Midbrain (tissue), 1 donor: ENCODE results near the gene NCAPG2.
"Not testable (repeated sequence)": the region's sequence is repeated elsewhere in the genome, so short reads cannot be mapped to it uniquely, and the experiment has no call there.

Experiments
- DNase-seq: peaks from one replicate; lab custom pipeline; 2025; lab: John Stamatoyannopoulos, UW

The NCAPG2 gene

GRCh38 chr7:158706710-158707590, 2.3 kb upstream of the NCAPG2 start:
- DNase-seq: no peak

DNA sequence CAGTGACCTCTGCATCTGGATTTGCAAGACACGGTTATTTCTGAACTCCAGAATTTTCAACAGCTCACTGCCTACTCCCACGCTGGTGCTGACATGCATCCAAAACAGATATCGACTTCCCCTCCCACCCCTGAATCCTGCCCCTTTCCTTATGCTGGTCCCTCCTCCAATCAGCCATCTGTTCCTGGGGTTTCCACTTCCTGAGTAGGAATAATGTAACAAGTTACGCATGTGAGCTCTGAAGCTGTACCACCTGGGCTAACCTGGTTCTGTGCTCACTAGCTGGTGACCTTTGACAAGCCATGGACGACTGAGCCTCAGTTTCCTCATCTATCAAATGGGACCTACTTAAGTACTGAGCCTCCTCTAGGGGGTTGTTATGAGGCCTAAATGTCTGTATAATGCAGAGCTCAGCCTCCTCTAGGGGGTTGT, 1.7 kb upstream of the NCAPG2 start:
- no peak for DNase-seq

GRCh38 chr7:158705234-158705850, 738 bp upstream of the NCAPG2 start:
- no peak for DNase-seq

- not testable (repeated sequence) for DNase-seq
These were observed 703 bp downstream of the NCAPG2 start for GRCh38 chr7:158703679-158704523.

- no peak for DNase-seq
These were observed 1.7 kb downstream of the NCAPG2 start for GRCh38 chr7:158702944-158703343.

DNA sequence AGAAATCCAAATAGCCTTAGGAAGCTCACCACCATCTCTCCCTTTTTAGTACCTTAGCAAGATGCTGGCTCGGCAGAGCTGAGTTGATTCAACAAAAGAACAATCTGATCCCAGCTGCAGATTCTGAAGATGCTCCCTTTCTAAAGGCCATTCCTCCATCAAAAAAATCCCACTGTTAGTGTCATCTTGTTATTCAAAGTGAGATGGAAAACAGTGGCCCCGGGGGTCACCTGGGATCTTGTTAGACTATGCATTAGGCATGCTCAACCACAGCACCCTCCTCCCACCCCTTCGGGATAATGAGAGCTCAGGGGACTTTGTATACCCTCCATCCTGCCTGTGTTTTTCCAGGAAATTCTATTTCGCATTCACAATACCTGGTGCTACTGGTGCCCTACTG, 2.4 kb downstream of the NCAPG2 start:
- no peak for DNase-seq

DNA sequence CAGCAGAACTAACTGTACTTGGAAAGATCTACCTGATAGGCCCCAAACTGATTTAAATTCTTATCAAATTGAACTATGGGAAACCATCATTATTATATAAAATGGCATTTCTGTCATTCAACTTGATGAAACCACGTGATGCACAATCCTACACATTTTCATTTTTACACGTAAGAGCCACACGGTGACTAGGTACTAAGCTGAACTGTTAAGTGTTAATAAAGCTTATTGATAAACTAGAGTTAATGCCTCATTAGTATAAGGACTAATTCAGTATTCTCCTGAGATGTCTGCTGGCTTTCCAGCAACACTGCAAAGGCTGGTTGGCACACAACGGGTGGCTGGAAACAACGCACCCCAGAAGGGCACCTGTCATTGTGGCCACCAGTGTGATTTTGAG, 4.6 kb downstream of the NCAPG2 start:
- DNase-seq: no peak

DNA sequence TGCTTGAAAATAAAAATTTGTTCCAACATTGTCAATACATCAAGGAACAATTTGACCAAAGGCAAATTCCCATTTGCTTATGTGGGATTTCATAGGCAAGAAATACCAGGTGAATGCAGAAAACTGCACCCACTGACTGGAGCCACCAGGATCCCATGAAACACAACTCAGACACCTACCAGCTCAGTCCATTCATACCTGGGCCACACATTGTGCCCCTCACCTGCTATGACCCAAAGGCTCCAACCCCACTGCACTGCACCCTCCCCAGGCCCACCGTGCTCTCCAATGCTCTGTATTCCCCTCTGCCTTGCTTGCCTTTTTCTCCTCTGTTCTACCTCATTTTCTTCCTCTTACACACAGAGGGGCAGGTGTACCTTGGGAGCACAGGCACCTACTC, 5.3 kb downstream of the NCAPG2 start:
- no peak for DNase-seq

DNA sequence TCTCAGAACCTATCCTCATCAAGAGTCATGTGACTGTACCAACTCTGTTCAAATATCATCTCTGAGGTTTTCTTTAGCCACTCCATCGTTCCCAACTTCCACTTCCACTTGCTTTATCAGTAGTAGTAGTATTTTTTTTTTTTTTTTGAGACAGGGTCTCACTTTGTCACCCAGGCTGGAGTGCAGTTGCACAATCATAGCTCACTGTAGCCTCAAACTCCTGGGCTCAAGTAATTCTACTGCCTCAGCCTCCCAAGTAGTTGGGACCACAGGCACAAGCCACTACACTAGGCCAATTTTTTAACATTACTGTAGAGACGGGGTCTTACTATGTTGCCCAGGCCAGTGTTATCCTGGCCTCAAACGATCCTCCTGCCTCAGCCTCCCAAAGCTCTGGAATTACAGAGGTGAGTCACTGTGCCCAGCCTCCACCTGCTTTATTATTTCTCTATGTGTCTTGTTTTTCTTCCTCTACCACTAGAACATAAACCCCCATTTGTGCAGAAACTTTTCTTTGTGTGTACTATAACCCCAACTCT, 5.9 kb downstream of the NCAPG2 start:
- no peak for DNase-seq

GRCh38 chr7:158697597-158697996, 7.0 kb downstream of the NCAPG2 start:
- DNase-seq: not testable (repeated sequence)

- DNase-seq: peak; percentile 65
These were observed 8.7 kb downstream of the NCAPG2 start for GRCh38 chr7:158695726-158696452.

DNA sequence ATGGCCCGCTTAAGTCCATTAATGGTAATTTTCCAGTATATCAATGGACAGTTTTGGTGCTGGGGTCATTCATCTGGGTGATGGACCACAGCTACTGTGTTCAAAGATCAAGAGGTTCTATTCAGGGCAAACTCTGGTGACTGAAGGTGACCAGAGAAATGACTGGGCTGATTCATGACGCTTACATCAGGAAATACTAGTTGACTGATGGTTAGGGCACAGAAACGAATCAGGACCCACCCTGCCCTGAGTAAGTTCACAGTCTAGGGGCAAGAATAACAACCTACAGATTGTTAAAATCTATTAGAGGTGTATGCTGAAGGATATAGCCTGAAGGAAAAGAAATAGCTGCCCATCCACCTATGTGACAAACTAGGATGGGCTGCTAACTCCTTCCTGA, 9.5 kb downstream of the NCAPG2 start:
- no peak for DNase-seq

DNA sequence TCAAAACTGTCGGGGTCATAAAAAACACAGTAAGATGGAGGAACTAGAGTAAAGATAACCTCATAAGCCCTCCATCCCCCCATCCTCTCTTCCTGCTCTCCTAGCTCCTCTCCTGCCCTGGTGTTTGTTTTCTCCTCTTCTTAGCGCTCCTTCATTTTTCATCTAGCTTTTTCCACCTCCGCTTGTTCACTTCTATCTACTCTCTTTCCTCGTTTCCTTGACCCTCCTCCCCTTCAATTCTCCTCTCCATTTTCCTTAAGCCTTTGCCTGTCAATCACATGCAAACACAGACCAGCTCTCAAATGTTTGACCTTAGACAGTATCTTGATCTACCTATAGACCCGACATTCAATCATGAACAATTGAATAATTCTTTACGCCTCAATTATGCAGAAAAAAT, 10.0 kb downstream of the NCAPG2 start:
- DNase-seq: no peak

GRCh38 chr7:158689488-158689887, 15.1 kb downstream of the NCAPG2 start:
- DNase-seq: no peak

DNA sequence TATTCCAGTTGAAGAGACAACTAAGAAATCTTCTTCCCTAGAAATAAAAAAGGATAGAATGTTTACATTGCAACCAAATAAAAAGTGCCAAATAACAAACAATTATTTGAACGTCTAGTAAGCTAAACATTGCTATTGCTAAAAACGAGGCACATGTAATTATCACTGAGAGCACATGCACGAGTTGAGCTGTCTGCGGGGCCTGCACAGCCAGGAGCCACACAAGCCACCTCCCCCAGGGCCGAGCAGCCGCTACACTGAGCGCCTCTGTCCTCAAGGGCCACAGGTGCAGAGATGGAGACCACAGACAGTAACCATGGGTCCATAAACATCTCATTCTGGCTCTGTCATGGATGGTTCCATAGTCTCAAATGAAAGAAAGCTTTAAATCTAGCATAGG, 17.2 kb downstream of the NCAPG2 start:
- no peak for DNase-seq

- DNase-seq: no peak
These were observed 18.9 kb downstream of the NCAPG2 start for GRCh38 chr7:158685693-158686092.

- DNase-seq: no peak
These were observed 20.3 kb downstream of the NCAPG2 start for GRCh38 chr7:158684329-158684728.

GRCh38 chr7:158683541-158683940, 21.1 kb downstream of the NCAPG2 start:
- no peak for DNase-seq

DNA sequence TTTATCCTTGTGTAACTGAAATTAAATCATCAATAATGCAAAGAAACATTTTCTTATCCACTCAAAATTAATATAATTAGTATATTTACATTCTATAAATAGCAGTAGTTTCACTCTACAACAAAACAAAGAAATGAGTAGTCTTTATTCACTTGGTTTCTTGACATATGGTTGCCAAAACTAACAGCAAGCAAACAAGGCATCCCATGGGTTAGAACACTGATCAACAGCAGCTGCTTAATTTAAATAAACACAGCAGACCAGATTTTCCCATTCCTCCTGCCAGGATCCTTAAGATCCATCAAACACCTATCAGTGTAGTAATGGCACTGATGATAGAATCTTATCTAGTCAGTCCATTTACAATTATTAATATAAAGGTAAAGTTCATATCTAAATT, 22.1 kb downstream of the NCAPG2 start:
- no peak for DNase-seq

- no peak for DNase-seq
These were observed 23.9 kb downstream of the NCAPG2 start for GRCh38 chr7:158680754-158681153.

DNA sequence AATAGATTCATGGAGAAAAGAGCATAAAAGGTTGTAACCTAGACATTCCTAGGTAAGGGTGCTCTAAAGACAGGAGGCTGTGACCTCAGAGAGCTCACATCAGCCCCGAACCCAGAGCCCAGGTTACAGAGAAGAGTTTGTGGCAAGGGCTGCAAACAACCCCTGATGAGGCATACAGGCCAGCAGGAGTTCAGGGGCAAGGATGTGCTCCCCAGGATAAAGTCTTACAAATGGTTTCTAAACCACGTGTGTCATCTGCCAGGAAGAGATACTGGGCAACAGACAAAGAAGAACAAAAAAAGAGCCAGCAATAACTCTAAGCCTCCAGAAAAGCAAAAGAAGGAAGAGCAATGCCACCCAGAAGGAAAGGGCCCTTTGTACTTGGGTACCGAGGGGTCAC, 27.7 kb downstream of the NCAPG2 start:
- no peak for DNase-seq
